SK-N-SH treated with all-trans-retinoic acid at 6 μM for 48 hours (cell line): ENCODE results near the gene FAM236D.
"Not testable (repeated sequence)": the region's sequence is repeated elsewhere in the genome, so short reads cannot be mapped to it uniquely, and the experiment has no call there.

Source experiments
- BACH2 ChIP-seq: fragments of 250-450 bp; sonication (Bioruptor Pico); IDR thresholded peaks from 2 replicates; pipeline ENCODE4 v1.9.0; 2021; ENCODE audit warnings: mild to moderate bottlenecking, borderline replicate concordance
- CSDC2 ChIP-seq: fragments of 250-450 bp; sonication (Bioruptor Pico); IDR thresholded peaks from 2 replicates; pipeline ENCODE4 v1.5.0; 2020; ENCODE audit warnings: mild to moderate bottlenecking, moderate library complexity
- CSRNP3 ChIP-seq: fragments of 250-450 bp; sonication (Bioruptor Pico); IDR thresholded peaks from 2 replicates; pipeline ENCODE4 v1.5.1; 2021; ENCODE audit warnings: mild to moderate bottlenecking, moderate library complexity
- PATZ1 ChIP-seq: fragments of 250-450 bp; sonication (Bioruptor Pico); IDR thresholded peaks from 2 replicates; pipeline ENCODE4 v1.8.0; 2020; ENCODE audit warnings: mild to moderate bottlenecking, moderate library complexity, borderline replicate concordance
- RARB ChIP-seq: fragments of 250-450 bp; sonication (Bioruptor Pico); IDR thresholded peaks from 2 replicates; pipeline ENCODE4 v1.8.0; 2021; ENCODE audit warnings: mild to moderate bottlenecking, moderate library complexity
- SNAI2 ChIP-seq: fragments of 250-450 bp; sonication (Bioruptor Pico); IDR thresholded peaks from 2 replicates; pipeline ENCODE4 v1.5.0; 2020; ENCODE audit warnings: mild to moderate bottlenecking, moderate library complexity
- TOX ChIP-seq: fragments of 250-450 bp; sonication (Bioruptor Pico); IDR thresholded peaks from 2 replicates; pipeline ENCODE4 v1.8.0; 2021; ENCODE audit warnings: mild to moderate bottlenecking, moderate library complexity, borderline replicate concordance
- ZFP3 ChIP-seq: fragments of 250-450 bp; sonication (Bioruptor Pico); IDR thresholded peaks from 2 replicates; pipeline ENCODE4 v1.5.0; 2020; ENCODE audit warnings: mild to moderate bottlenecking, moderate library complexity
- ZNF565 ChIP-seq: fragments of 450-650 bp; formaldehyde crosslinking; conservative IDR thresholded peaks from 2 replicates; pipeline ENCODE4 v1.5.0; 2020; ENCODE audit warnings: low read depth, mild to moderate bottlenecking, moderate library complexity
- ZNF8 ChIP-seq: fragments of 450-650 bp; formaldehyde crosslinking; IDR thresholded peaks from 2 replicates; pipeline ENCODE4 v1.5.0; 2020; ENCODE audit warnings: mild to moderate bottlenecking, moderate library complexity
- TF ChIP-seq, protein P1 (sequence below): fragments of 250-450 bp; sonication (Bioruptor Pico); IDR thresholded peaks from 2 replicates; pipeline ENCODE4 v1.5.0; 2020; ENCODE audit warnings: mild to moderate bottlenecking, moderate library complexity

DNA sequence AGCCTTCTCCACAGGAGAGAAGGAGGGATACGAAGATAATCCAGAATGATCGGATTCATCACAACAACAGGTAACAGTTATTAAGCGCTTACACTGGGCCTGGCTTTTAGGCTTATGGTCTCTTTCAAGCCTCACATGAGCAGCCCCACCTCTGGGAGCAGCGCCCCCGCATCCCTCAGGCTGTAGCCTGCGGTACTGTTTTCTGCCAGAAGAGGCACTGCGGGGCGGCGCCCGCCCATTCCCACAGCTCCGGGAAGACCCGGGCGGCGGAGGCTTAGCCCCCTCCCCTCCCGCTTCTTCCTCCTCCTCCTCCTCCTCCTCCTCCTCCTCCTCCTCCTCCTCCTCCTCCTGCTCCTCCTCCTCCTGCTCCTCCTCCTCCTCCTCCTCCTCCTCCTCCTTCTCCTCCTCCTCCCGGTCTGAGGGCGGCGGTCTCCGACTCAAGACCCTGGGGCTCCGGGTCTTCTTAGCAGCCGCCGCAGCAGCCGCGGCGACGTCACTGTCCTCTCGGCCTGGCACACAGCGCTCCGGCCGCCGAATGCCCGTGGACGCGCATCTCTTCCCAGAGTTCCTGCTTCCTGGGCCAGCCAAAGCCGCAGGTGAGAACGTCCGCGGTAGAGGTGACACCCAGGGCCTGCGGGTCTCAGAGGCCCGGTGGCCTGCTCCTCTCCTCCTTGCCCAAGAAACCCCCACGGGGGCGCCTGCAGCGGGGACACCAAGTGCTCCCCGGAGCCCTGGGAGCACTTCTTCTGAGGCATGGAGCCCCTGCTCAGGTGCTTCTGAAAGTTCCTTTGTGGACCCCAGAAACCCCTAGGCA is 31.1 kb downstream of the FAM236D start, which contains the start of gene DMRTC1B:
- TF ChIP-seq CSDC2 (CRISPR knock-in tag); PATZ1 (CRISPR knock-in tag); TOX; RARB (CRISPR knock-in tag); ZNF565; ZNF8 (CRISPR knock-in tag); ZFP3 (CRISPR knock-in tag); SNAI2 (CRISPR knock-in tag); CSRNP3 (CRISPR knock-in tag); BACH2 (CRISPR knock-in tag): not testable (repeated sequence)
- TF ChIP-seq, protein P1, sequence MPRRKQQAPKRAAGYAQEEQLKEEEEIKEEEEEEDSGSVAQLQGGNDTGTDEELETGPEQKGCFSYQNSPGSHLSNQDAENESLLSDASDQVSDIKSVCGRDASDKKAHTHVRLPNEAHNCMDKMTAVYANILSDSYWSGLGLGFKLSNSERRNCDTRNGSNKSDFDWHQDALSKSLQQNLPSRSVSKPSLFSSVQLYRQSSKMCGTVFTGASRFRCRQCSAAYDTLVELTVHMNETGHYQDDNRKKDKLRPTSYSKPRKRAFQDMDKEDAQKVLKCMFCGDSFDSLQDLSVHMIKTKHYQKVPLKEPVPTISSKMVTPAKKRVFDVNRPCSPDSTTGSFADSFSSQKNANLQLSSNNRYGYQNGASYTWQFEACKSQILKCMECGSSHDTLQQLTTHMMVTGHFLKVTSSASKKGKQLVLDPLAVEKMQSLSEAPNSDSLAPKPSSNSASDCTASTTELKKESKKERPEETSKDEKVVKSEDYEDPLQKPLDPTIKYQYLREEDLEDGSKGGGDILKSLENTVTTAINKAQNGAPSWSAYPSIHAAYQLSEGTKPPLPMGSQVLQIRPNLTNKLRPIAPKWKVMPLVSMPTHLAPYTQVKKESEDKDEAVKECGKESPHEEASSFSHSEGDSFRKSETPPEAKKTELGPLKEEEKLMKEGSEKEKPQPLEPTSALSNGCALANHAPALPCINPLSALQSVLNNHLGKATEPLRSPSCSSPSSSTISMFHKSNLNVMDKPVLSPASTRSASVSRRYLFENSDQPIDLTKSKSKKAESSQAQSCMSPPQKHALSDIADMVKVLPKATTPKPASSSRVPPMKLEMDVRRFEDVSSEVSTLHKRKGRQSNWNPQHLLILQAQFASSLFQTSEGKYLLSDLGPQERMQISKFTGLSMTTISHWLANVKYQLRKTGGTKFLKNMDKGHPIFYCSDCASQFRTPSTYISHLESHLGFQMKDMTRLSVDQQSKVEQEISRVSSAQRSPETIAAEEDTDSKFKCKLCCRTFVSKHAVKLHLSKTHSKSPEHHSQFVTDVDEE (CRISPR knock-in tag) = not testable (repeated sequence)
